AG09309 (cell line): ENCODE results near the gene CROCC2.
"Not testable (repeated sequence)": the region's sequence is repeated elsewhere in the genome, so short reads cannot be mapped to it uniquely, and the experiment has no call there.

Experiments
- DNase-seq: peaks from one replicate; pipeline ENCODE4 v3.0.0-alpha.2; 2010; ENCODE audit warnings: low read depth
- H3K4me3 ChIP-seq: 2 replicates; pipeline ENCODE4 v1.5.1; 2011; ENCODE audit warnings: mild to moderate bottlenecking, low read depth, low read length, moderate library complexity; ENCODE audit not compliant: control insufficient read depth
- CTCF ChIP-seq: IDR thresholded peaks from 2 replicates; pipeline ENCODE4 v1.5.1; 2011; ENCODE audit warnings: mild to moderate bottlenecking, low read depth, low read length, inconsistent platforms; ENCODE audit not compliant: insufficient read depth, control insufficient read depth; ENCODE audit errors: missing control alignments

CROCC2 gene

GRCh38 chr2:240970104-240970503 lies 64.0 kb downstream of the CROCC2 start:
- no peak for DNase-seq
- TF ChIP-seq CTCF: no peak
- no peak overlapping the region for H3K4me3 ChIP-seq

- DNase-seq: no peak
- H3K4me3 ChIP-seq: no peak overlapping the region
- TF ChIP-seq CTCF: no peak
These were observed 64.7 kb downstream of the CROCC2 start for GRCh38 chr2:240970816-240971215.

- TF ChIP-seq CTCF: no peak
These were observed 66.1 kb downstream of the CROCC2 start for GRCh38 chr2:240972201-240972600.

GRCh38 chr2:240972636-240973521 lies 66.7 kb downstream of the CROCC2 start:
- TF ChIP-seq CTCF: no peak
- no peak overlapping the region for H3K4me3 ChIP-seq
- peak; percentile 52 for DNase-seq

More at GRCh38 chr2:240972201-240972600, 66.1 kb downstream of the CROCC2 start:
- DNase-seq: no peak
- H3K4me3 ChIP-seq: no peak overlapping the region

- TF ChIP-seq CTCF: no peak
- no peak overlapping the region for H3K4me3 ChIP-seq
- no peak for DNase-seq
These were observed 68.8 kb downstream of the CROCC2 start for GRCh38 chr2:240974771-240975572.

GRCh38 chr2:240975903-240976302 lies 69.8 kb downstream of the CROCC2 start:
- not testable (repeated sequence) for H3K4me3 ChIP-seq, DNase-seq

GRCh38 chr2:240981280-240981679 lies 75.1 kb downstream of the CROCC2 start:
- no peak overlapping the region for H3K4me3 ChIP-seq
- no peak for DNase-seq
- TF ChIP-seq CTCF: no peak
